ENCODE data around the gene KNDC1. TPM values are rescaled to one million over a fixed set of nuclear protein-coding genes. Genes with fewer than 3 reads are reported as not detected.

KNDC1 gene
- total and polyA plus RNA-seq, 8 donors = 2.5 to 10.4 (median 4.0) TPM

- Histone ChIP-seq H3K27me3 (peaks cover 0 to 27% of the 10 kb centered on the region in 2 donors), H3K4me1 (no peaks in the 10 kb centered on the region), H3K4me3 (no peak overlapping the region), H3K9me3 (peaks cover 0 to 12% of the 10 kb centered on the region in 2 donors), H3K36me3 (no peaks in the 10 kb centered on the region), H3K27ac (no peak overlapping the region)
- intact Hi-C loops (cut with DNase I) = no loop called here
- ATAC-seq = no peak
- peak in 1 of 4 donors; percentile 59 for DNase-seq
- no peak for TF ChIP-seq CTCF (IDR thresholded peaks at IDR 0.05)
Observed at GRCh38 chr10:133116455-133116854, 43.6 kb upstream of the KNDC1 start.

GRCh38 chr10:133117036-133117687 lies 42.9 kb upstream of the KNDC1 start:
- no peak overlapping the region for H3K27ac ChIP-seq
- H3K9me3 ChIP-seq = peaks cover 0 to 12% of the 10 kb centered on the region in 2 donors
- H3K4me1 ChIP-seq = no peaks in the 10 kb centered on the region
- TF ChIP-seq CTCF (IDR thresholded peaks at IDR 0.05) = no peak
- H3K4me3 ChIP-seq = no peak overlapping the region
- H3K36me3 ChIP-seq = no peaks in the 10 kb centered on the region
- intact Hi-C loops (cut with DNase I) = no loop called here
- DNase-seq (peak in 1 of 4 donors; percentile 58), ATAC-seq (no peak)
- peaks cover 0 to 29% of the 10 kb centered on the region in 2 donors for H3K27me3 ChIP-seq

- Histone ChIP-seq H3K27me3 (peaks cover 0 to 34% of the 10 kb centered on the region in 2 donors), H3K4me3 (no peak overlapping the region), H3K27ac (no peak overlapping the region), H3K4me1 (no peaks in the 10 kb centered on the region), H3K36me3 (no peaks in the 10 kb centered on the region), H3K9me3 (peaks cover 0 to 12% of the 10 kb centered on the region in 2 donors)
- DNase-seq (peak in 1 of 4 donors; percentile 55), ATAC-seq (no peak)
- TF ChIP-seq CTCF (IDR thresholded peaks at IDR 0.05) = no peak
- intact Hi-C loops (cut with DNase I) = no loop called here
Observed at GRCh38 chr10:133117688-133118071, 42.3 kb upstream of the KNDC1 start.

GRCh38 chr10:133121479-133121878 lies 38.5 kb upstream of the KNDC1 start:
- peak in 1 of 4 donors; percentile 34 for DNase-seq
- Histone ChIP-seq H3K4me3 (no peak overlapping the region), H3K4me1 (no peaks in the 10 kb centered on the region), H3K9me3 (peaks cover 0 to 12% of the 10 kb centered on the region in 2 donors), H3K36me3 (no peaks in the 10 kb centered on the region), H3K27ac (no peak overlapping the region), H3K27me3 (peaks cover 0 to 58% of the 10 kb centered on the region in 2 donors)
- intact Hi-C loops (cut with DNase I) = loop anchor here in 1 of 2 donors (10.0 kb wide), 1 partner anchor 177 kb away; the partner anchor contains the start of gene CFAP46
- no peak for TF ChIP-seq CTCF (IDR thresholded peaks at IDR 0.05)
- no peak for ATAC-seq

GRCh38 chr10:133122171-133122935 lies 37.7 kb upstream of the KNDC1 start:
- Histone ChIP-seq H3K4me1 (no peaks in the 10 kb centered on the region), H3K27me3 (peaks cover 0 to 57% of the 10 kb centered on the region in 2 donors), H3K27ac (no peak overlapping the region), H3K9me3 (peaks cover 0 to 12% of the 10 kb centered on the region in 2 donors), H3K4me3 (no peak overlapping the region), H3K36me3 (no peaks in the 10 kb centered on the region)
- DNase-seq (peak in 1 of 4 donors; percentile 65), ATAC-seq (no peak)
- TF ChIP-seq CTCF (IDR thresholded peaks at IDR 0.05) = no peak
- intact Hi-C loops (cut with DNase I) = loop anchor here in 1 of 2 donors (10.0 kb wide), 1 partner anchor 178 kb away; the partner anchor contains the start of gene CFAP46

Data from left lung (tissue), 10 donors.